HG02571 (cell line): ENCODE data around the gene TTC7B.

Experiments used
- ATAC-seq: cut with Tn5 transposase; IDR thresholded peaks from one replicate; pipeline ENCODE4 v1.9.1; 2021; ENCODE audit warnings: mild to moderate bottlenecking, moderate library complexity; ENCODE audit not compliant: unreplicated experiment

TTC7B gene

DNA sequence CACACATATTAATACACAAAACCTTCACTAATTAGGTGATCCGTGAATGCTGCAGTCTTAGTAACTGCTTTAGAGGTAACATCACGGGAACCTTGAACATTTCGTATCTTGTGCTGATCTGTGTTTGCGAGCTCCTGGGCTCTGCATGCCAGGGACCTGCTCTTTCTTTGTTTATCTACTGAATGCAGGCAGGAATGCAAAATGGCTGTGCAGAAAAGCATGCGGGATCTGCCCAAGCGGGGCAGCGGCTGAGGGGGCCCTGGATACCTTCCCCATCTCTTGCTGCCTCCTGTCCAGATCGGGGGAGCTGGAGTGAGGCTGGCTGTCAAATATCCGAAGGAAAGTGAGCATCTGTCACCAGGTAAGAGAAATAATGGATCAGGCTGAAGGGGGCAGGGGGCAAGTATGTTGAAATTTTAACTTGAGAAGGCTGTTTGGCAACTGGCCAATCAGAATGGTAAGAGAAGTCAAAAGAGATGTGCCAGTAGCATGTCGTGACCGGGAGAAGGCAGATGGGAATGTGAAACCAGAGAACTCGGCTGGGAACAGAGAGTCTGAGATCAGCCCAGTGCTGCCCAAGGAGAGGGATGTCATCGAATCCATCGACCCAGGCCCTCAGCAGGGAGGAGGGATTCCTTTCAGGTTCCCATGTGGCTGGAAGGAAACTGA lies 191.4 kb downstream of the TTC7B start:
- ATAC-seq = no peak

DNA sequence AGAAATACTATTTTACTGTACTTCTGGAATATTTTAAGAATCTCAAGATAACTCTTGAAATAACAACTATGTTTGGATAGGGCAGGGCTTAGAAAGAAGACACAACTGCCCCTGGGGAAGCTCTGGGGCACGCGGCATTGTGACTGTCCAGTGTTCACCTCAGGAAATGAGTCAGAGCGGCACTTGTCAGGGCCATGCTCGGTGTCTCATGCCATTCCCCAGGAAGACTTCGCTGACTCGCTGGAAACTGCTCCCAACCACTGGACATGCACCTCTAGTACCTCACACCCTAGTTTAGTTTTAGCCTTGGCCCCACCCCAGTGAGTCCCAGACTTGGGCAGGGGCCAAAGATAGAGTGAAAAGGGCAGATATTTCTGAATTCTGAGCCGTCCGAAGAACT lies 192.0 kb downstream of the TTC7B start:
- ATAC-seq = no peak

- no peak for ATAC-seq
Observed at GRCh38 chr14:90621201-90621600, 195.0 kb downstream of the TTC7B start.

GRCh38 chr14:90620568-90621077 lies 195.6 kb downstream of the TTC7B start:
- ATAC-seq = no peak

- no peak for ATAC-seq
Observed at GRCh38 chr14:90619911-90620310, 196.3 kb downstream of the TTC7B start.

DNA sequence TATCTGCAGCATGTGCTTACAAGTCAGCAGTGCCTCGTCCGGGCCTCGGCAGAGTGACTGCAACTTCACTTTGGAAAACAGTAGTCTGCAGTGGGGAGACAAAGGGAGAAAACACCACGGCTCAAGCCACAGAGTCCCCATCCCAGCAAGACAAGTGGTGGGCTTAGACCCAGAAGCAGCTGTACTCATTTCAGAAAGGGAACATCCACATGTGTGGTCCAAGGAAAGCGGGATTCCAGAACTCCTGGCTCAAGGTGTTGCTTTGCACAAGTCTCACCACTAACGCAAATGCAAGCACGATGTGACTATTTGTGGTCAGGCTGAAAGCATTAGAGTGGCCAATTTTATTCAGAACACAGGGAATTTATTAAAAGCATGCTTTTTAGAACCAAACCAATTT lies 198.3 kb downstream of the TTC7B start:
- no peak for ATAC-seq

- no peak for ATAC-seq
Observed at GRCh38 chr14:90616881-90617280, 199.3 kb downstream of the TTC7B start.

- no peak for ATAC-seq
Observed at GRCh38 chr14:90616313-90616712, 199.9 kb downstream of the TTC7B start.

- ATAC-seq = no peak
Observed at GRCh38 chr14:90615517-90616060, 200.6 kb downstream of the TTC7B start.

- ATAC-seq = no peak
Observed at GRCh38 chr14:90614696-90615516, 201.3 kb downstream of the TTC7B start.

- no peak for ATAC-seq
Observed at GRCh38 chr14:90613997-90614396, 202.2 kb downstream of the TTC7B start.

- ATAC-seq = no peak
Observed at GRCh38 chr14:90613453-90613852, 202.8 kb downstream of the TTC7B start.

- no peak for ATAC-seq
Observed at GRCh38 chr14:90612801-90613200, 203.4 kb downstream of the TTC7B start.

DNA sequence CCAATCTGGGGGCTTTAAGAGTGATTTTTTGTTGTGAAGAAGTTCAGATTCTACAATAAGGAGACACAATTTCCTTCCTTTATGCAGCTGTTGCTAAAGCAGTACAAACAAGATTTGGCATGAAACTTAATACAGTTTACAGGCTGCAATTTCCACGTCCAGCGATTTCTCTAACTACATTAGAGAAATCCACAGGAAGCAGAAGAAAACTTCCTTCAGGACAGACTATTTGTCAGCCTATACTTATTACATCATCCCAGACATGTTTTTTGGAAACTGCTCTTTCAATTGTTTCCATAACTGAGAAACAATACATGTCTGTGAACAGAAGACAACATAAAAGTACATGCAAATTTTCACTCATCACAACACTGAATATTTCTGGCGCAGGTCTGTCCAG lies 204.3 kb downstream of the TTC7B start:
- ATAC-seq = no peak

GRCh38 chr14:90611501-90611900 lies 204.7 kb downstream of the TTC7B start:
- ATAC-seq = no peak

DNA sequence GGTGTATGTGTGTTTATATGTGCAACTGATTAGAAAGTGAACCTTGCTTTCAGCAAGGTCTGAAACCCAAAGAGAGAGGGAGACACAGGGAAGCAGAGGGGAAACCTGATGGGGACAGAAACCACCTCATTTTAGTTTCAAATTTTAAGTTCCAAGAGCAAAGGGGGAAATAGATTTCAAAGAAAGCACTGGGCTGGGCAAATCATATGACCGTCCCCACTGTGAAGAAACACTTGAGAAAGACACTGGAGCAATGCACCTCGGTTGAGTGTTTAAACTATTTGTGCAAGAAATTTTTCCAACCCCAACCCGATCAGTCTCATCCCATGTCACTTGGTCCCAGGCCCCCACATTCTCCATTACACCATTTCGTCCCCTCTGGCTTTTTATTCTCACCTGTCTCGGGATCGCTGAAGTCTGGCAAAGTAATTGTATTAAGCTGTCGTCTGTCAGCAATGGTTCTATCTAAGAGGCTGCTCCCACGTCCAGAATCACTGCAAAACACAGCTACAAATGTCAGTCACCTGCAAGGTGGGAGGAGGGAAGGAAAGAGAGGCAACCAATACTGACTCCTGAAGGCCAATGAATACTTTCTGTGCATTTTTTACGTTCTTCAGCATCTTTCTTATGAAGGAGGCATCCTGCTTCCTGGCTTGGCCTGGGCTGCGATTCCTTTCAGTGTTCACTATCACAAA lies 205.7 kb downstream of the TTC7B start:
- ATAC-seq = no peak

GRCh38 chr14:90609376-90609775 lies 206.9 kb downstream of the TTC7B start:
- no peak for ATAC-seq

GRCh38 chr14:90608929-90609341 lies 207.3 kb downstream of the TTC7B start:
- ATAC-seq = no peak

DNA sequence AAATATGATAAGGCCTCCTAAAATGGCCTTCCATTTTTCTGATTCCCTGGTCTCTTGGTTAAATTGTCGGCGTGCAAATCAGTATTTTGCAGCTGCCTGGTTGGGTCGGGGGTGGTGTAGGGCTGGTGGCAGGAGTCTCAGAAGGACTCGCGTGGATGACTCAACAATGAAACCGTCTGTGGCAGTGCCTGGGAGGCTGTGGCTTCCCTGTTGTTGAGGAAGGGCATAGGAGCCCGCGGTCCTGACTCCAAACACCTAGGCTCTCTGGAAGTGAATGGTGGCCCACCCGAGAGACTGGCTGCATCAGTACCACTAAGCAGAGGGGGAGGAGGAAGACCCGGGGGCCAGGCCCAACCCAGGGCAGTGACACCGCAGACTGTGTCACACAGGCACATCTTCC lies 207.9 kb downstream of the TTC7B start:
- ATAC-seq = no peak

DNA sequence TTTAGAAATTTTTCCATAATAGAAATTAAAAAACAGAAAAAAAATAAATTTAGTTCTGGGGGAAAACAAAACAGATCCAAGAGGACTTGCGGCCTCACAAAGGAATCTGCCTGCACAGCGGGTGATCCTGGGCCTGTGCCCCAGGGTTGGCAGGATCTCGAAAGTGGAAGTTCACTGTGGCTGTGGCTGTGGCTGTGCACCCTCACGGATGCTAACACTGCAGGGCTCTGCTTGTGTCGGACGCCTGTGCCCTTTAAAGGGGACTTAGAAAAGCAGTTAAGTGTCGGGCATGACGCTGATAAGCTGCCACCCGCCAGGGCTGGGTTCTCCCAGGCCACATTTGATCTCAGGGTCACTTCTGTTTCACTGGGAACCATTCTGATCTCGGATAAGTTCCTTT lies 209.1 kb downstream of the TTC7B start:
- ATAC-seq = no peak

- ATAC-seq = no peak
Observed at GRCh38 chr14:90606434-90606833, 209.8 kb downstream of the TTC7B start.
